Mononuclear cell (primary cell): ENCODE data around the gene SMC4. TPM values are rescaled to one million over a fixed set of nuclear protein-coding genes. Genes with fewer than 3 reads are reported as not detected.

ENCODE experiments used
- H3K27me3 ChIP-seq: 2 replicates; pipeline ENCODE4 v1.6.0; 2011; ENCODE audit warnings: low read length, control low read depth; ENCODE audit not compliant: insufficient read depth
- H3K4me1 ChIP-seq: 2 replicates; pipeline ENCODE4 v1.5.1; 2011; ENCODE audit warnings: mild to moderate bottlenecking, low read length, control low read depth; ENCODE audit not compliant: insufficient read depth
- H3K4me3 ChIP-seq: 2 replicates; pipeline ENCODE4 v1.5.1; 2011; ENCODE audit warnings: mild to moderate bottlenecking, low read length, moderate library complexity
- H3K9me3 ChIP-seq: 2 replicates; pipeline ENCODE4 v1.5.1; 2011; ENCODE audit warnings: low read depth, mild to moderate bottlenecking, control low read depth, low read length
- total RNA-seq: library from RNA; depleted of rRNA; stranded (reverse); fragments of >200 nt; gene quantifications from one replicate; pipeline ENCODE4 v1.2.3, GENCODE V29; 2012

Gene SMC4
- total RNA-seq, 1 donor, result 61.2 TPM

DNA sequence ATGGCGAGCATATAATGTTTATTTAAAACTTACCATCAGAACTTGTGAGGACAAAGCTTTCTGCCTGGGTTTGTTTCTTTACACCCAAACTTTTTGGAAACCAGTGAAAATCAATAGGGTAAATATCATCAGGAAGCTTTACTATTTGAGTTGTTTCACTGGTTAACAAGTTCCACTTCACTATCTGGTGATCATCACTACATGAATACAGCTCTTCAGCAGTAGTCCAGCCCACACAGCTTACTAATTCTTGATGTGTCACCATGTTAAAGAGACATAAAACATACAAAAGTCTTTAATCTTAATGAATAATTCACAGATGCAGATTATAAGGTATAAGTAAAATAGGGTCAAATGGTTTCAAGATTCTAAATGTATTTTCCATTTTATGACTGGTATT, 18.0 kb upstream of the SMC4 start:
- no peaks in the 10 kb centered on the region for H3K4me1 ChIP-seq
- no peaks in the 10 kb centered on the region for H3K27me3 ChIP-seq
- no peak overlapping the region for H3K4me3 ChIP-seq
- no peaks in the 10 kb centered on the region for H3K9me3 ChIP-seq

- H3K4me3 ChIP-seq, result no peak overlapping the region
- H3K9me3 ChIP-seq, result no peaks in the 10 kb centered on the region
- H3K27me3 ChIP-seq, result no peaks in the 10 kb centered on the region
- no peaks in the 10 kb centered on the region for H3K4me1 ChIP-seq
Measured at GRCh38 chr3:160384639-160385318, 14.7 kb upstream of the SMC4 start.

- H3K4me1 ChIP-seq, result no peaks in the 10 kb centered on the region
- H3K9me3 ChIP-seq, result no peaks in the 10 kb centered on the region
- no peak overlapping the region for H3K4me3 ChIP-seq
- no peaks in the 10 kb centered on the region for H3K27me3 ChIP-seq
Measured at GRCh38 chr3:160390565-160391138, 8.8 kb upstream of the SMC4 start.

GRCh38 chr3:160392798-160393197, 6.7 kb upstream of the SMC4 start:
- H3K9me3 ChIP-seq, result no peaks in the 10 kb centered on the region
- H3K27me3 ChIP-seq, result no peaks in the 10 kb centered on the region
- H3K4me3 ChIP-seq, result no peak overlapping the region
- no peaks in the 10 kb centered on the region for H3K4me1 ChIP-seq

GRCh38 chr3:160393346-160394008, 6.0 kb upstream of the SMC4 start:
- Histone ChIP-seq H3K9me3 (no peaks in the 10 kb centered on the region), H3K4me3 (no peak overlapping the region), H3K27me3 (no peaks in the 10 kb centered on the region), H3K4me1 (peaks cover 4% of the 10 kb centered on the region)

DNA sequence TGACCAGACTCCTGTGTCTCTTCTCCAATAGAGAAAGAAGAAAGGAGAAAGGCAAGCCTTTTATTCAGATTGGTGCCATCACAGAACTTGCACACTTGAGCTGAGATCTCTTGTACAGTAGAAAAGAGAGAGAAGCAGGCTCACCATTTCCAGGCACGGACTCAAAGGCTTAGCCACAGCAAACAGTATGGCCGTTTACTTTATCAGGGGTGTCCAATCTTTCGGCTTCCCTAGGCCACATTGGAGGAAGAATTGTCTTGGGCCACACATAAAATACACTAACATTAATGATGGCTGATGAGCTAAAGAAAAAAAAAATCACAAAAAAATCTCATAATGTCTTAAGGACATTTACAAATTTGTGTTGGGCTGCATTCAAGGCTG, 5.4 kb upstream of the SMC4 start:
- Histone ChIP-seq H3K4me3 (no peak overlapping the region), H3K4me1 (peaks cover 8% of the 10 kb centered on the region), H3K9me3 (no peaks in the 10 kb centered on the region), H3K27me3 (no peaks in the 10 kb centered on the region)

GRCh38 chr3:160395297-160395696, 4.2 kb upstream of the SMC4 start:
- H3K4me1 ChIP-seq, result peaks cover 8% of the 10 kb centered on the region
- no peaks in the 10 kb centered on the region for H3K27me3 ChIP-seq
- no peak overlapping the region for H3K4me3 ChIP-seq
- no peaks in the 10 kb centered on the region for H3K9me3 ChIP-seq

- Histone ChIP-seq H3K9me3 (no peaks in the 10 kb centered on the region), H3K27me3 (no peaks in the 10 kb centered on the region), H3K4me3 (peak overlapping the region; percentile 86), H3K4me1 (peaks cover 22% of the 10 kb centered on the region)
Measured at GRCh38 chr3:160398820-160399124, 678 bp upstream of the SMC4 start.

GRCh38 chr3:160400030-160400701, 716 bp downstream of the SMC4 start:
- no peaks in the 10 kb centered on the region for H3K9me3 ChIP-seq
- H3K4me1 ChIP-seq, result peaks cover 28% of the 10 kb centered on the region
- no peaks in the 10 kb centered on the region for H3K27me3 ChIP-seq
- peak overlapping the region; percentile 86 for H3K4me3 ChIP-seq

- H3K9me3 ChIP-seq, result no peaks in the 10 kb centered on the region
- H3K4me3 ChIP-seq, result peak overlapping the region; percentile 86
- H3K27me3 ChIP-seq, result no peaks in the 10 kb centered on the region
- H3K4me1 ChIP-seq, result peaks cover 28% of the 10 kb centered on the region
Measured at GRCh38 chr3:160400702-160401150, 1.3 kb downstream of the SMC4 start.

GRCh38 chr3:160401291-160402095, 2.0 kb downstream of the SMC4 start:
- H3K4me3 ChIP-seq, result peak overlapping the region; percentile 86
- H3K9me3 ChIP-seq, result no peaks in the 10 kb centered on the region
- peaks cover 28% of the 10 kb centered on the region for H3K4me1 ChIP-seq
- no peaks in the 10 kb centered on the region for H3K27me3 ChIP-seq

GRCh38 chr3:160402221-160403027, 3.0 kb downstream of the SMC4 start:
- Histone ChIP-seq H3K27me3 (no peaks in the 10 kb centered on the region), H3K4me3 (peak overlapping the region; percentile 86), H3K4me1 (peaks cover 28% of the 10 kb centered on the region), H3K9me3 (no peaks in the 10 kb centered on the region)

DNA sequence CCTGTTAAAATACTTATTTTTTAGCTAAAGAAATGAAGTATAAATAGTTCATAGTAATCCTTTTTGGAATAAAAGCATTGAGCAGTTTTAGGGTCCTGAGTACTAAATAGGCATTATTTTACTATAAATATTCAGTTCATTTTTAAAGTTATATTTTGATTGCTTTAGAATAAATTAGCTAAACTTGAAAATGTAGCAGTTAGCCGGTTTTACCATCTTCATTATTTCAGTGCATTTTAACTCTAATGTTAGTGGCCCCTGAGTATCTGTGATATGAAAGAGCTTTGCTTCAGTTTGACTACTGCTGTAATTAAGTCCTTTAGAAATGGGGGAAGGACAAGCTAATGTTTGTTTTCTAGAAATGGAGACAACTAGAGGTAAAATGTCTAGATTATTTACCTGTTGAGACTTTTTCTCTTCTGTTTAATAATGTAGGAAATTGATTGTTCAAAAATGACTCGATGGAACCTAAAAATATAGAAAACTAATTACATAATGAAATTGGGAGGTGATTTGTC, 3.6 kb downstream of the SMC4 start:
- Histone ChIP-seq H3K9me3 (no peaks in the 10 kb centered on the region), H3K27me3 (no peaks in the 10 kb centered on the region), H3K4me1 (peaks cover 27% of the 10 kb centered on the region), H3K4me3 (no peak overlapping the region)
